ENCODE results near the gene GRAMD4. TPM values are rescaled to one million over a fixed set of nuclear protein-coding genes. Genes with fewer than 3 reads are reported as not detected.

GRAMD4 gene
- polyA plus RNA-seq, 4 donors = 20.5 to 25.2 (median 22.9) TPM

DNA sequence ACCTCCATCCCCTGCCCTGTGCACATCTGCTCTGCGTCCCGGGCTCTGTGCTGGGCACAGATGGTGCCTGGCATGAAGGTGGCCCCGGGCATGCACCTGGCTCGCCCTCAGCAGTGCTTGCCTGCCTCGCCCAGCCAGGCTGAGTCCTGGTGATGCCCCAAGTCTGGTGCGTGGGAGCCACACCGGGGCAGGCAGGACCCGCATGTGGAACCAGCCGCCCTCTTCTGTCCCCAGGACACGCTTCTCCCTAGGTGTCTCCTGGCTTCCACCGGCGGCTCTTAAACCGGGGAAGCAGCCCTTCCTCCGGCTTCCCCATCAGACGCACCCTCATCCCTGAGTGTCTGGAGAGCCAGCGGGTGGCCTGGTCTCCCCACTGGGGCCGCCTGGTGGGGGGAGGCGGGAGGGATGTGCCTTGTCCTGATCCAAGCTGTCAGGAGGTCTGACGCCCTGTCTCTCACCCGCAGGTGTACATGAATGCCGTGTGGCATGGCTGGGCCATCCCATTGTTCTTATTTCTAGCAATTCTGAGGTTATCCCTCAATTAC lies 45.0 kb downstream of the GRAMD4 start:
- no peak for DNase-seq (ENCODE audit: low read depth in 4 of 4, low spot score in 3 of 4)

DNA sequence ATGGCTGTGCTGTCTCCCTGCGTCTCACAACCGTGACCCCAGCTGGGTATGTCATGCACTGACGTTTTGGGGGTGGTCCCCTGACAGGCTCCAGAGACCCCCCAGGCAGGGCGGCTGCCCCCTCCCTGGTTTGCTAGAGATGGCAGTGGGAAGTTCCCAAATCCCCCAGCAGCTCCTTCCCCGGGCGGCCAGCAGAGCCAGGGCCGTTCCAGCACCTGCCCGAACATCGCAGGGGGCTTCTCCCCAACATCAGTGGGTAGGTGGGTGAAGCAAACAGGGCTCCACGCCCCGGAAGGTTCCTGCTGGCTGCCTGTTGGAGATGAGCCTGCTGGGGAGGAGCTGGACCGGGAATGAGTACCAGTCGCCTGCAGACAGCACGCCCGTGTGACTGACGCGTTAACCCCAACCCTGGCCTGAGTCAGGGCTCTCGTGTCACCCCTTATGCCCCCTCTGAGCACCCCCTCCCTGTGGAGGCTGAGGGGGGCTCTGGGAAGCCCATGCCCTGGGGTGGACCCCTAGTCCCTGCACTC lies 45.6 kb downstream of the GRAMD4 start:
- DNase-seq (ENCODE audit: low read depth in 4 of 4, low spot score in 3 of 4) = no peak

- no peak for DNase-seq (ENCODE audit: low read depth in 4 of 4, low spot score in 3 of 4)
Measured at GRCh38 chr22:46666577-46667244, 46.5 kb downstream of the GRAMD4 start.

DNA sequence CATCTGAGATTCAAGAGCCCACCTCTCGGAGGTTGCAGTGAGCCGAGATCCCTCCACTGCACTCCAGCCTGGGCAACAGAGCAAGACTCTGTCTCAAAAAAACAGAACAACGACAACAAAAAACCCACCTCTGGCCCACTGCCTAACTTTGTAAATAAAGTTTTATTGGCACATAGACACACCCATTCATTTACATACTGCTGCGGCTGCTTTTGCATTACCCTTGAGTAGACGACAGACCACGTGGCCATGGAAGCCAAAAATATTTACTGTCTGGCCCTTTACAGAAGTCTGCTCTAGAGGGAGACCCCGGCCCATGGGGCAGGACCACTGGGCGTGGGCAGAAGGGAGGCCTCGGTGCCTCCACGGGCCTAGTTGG lies 47.0 kb downstream of the GRAMD4 start:
- no peak for DNase-seq (ENCODE audit: low read depth in 4 of 4, low spot score in 3 of 4)

DNA sequence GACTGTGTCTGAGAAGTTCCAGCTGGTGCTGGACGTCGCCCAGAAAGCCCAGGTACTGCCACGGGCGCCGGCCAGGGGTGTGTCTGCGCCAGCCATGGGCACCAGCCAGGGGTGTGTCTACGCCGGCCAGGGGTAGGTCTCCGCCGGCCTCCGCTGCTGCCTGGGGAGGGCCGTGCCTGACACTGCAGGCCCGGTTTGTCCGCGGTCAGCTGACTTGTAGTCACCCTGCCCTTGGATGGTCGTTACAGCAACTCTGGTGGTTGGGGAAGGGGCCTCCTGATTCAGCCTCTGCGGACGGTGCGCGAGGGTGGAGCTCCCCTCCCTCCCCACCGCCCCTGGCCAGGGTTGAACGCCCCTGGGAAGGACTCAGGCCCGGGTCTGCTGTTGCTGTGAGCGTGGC lies 47.9 kb downstream of the GRAMD4 start:
- no peak for DNase-seq (ENCODE audit: low read depth in 4 of 4, low spot score in 3 of 4)

DNA sequence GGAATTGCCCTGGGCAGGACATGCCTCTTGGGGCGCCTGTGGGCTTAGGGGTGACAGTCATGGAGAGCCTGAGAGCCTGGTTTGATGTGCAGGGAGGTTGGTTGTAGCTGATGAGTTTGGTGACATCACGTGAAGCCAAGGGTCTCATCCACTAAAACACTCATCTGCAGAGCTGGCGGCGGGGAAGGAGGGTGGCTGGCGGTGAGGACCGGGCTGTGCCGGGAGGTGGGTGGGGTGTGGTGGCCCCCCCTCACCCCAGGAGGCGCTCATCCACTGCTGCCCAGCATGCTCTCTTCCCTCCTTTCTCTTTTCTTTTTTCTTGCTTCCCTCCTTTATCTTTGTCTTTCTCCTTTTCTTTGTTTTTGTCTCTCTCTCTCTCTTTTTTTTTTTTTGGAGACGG lies 49.0 kb downstream of the GRAMD4 start:
- DNase-seq (ENCODE audit: low read depth in 4 of 4, low spot score in 3 of 4) = no peak

GRCh38 chr22:46671824-46672432 lies 51.7 kb downstream of the GRAMD4 start:
- DNase-seq (ENCODE audit: low read depth in 4 of 4, low spot score in 3 of 4) = no peak

DNA sequence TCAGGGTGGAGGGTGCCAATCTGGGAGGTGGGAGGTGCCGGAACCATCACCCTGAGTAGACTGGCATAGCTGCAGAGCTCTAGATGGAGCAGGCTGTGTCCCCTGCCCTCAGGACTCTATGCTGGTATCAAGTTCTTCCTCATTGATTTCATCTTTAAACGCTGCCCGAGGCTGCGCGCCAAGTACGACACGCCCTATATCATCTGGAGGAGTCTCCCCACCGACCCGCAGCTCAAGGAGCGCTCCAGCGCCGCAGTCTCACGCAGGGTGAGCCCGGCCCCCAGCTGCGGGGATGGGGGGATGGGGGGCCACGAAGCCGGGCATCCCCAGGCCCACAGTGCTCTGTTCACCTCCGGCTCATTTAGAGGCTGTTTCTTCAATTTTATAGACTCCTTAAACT lies 52.5 kb downstream of the GRAMD4 start:
- no peak for DNase-seq (ENCODE audit: low read depth in 4 of 4, low spot score in 3 of 4)

- no peak for DNase-seq (ENCODE audit: low read depth in 4 of 4, low spot score in 3 of 4)
Measured at GRCh38 chr22:46673205-46673604, 53.0 kb downstream of the GRAMD4 start.

GRCh38 chr22:46673662-46674236 lies 53.6 kb downstream of the GRAMD4 start:
- DNase-seq (ENCODE audit: low read depth in 4 of 4, low spot score in 3 of 4) = no peak

DNA sequence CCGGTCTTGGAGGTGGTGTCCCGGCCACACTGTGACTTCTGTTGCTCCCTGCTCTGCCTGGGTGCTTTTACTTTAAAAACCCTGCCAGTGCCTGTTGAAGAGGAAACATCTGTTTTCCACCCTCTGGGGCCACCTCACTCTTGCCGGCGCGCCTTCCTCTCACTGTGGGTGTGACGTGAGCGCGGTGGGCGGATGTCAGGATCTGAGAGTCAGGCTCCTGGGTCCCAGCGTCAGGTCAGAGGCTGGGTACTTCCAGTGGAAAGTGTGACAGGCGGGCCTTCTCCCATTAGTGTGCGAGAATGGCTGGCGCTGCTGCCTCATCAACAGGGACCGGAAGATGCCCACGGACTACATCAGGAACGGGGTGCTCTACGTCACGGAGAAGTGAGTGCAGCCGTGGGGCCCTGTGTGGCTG lies 54.2 kb downstream of the GRAMD4 start:
- DNase-seq (ENCODE audit: low read depth in 4 of 4, low spot score in 3 of 4) = no peak

DNA sequence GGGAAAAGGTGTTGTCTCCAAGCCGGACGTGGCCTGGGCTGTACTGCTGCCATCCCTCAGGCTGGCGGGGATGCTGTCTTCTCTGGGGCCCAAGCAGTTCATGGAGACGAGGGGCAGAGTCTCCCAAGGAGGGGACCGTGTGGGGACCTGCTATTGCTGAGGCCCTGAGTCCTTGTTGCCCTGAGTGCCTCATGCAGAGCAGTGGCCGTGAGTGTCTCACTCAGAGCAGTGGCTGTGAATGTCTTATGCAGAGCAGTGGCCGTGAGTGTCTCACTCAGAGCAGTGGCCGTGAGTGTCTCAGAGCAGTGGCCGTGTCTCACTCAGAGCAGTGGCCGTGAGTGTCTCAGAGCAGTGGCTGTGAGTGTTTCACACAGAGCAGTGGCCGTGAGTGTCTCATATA lies 54.7 kb downstream of the GRAMD4 start:
- no peak for DNase-seq (ENCODE audit: low read depth in 4 of 4, low spot score in 3 of 4)

GRCh38 chr22:46675479-46675878 lies 55.3 kb downstream of the GRAMD4 start:
- DNase-seq (ENCODE audit: low read depth in 4 of 4, low spot score in 3 of 4) = no peak

DNA sequence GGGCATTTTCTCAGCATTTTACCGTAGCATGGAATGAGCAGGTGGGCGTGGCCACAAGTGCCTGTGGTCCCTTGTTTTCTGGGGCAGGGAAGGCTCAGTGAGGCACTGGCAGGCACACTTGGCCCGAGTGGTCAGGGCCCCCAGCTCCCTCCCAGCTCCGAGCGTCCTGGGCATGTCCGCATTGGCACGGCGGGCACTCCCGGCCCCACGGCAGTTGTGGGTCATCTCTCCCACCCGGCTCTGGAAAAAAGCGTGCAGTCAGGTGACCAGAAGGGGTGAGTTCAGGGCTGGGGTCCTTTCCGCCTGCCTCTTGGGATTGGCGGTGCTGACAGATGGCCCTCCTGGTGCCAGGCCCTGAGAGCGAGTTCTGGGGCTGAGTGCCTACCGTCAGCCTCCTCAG lies 55.8 kb downstream of the GRAMD4 start:
- DNase-seq (ENCODE audit: low read depth in 4 of 4, low spot score in 3 of 4) = no peak

DNA sequence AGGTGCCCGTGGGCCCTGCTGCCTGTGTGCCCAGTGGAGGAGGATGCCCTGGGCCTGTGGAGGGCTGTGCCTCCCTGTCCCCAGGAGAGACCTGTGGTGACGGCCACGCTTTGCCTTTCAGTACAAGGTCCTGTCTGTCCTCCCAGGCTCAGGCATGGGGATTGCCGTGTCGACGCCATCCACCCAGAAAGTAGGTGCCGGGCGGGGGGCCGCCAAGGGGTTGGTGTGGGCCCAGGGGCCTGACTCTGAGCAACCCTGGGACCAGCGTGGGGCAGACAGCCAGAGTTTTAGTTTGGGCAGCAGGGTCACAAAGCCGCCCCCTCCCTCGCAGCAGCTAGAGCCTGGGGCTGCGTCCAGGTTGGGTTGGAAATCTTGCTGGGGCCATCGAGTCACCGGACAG lies 56.3 kb downstream of the GRAMD4 start:
- no peak for DNase-seq (ENCODE audit: low read depth in 4 of 4, low spot score in 3 of 4)

DNA sequence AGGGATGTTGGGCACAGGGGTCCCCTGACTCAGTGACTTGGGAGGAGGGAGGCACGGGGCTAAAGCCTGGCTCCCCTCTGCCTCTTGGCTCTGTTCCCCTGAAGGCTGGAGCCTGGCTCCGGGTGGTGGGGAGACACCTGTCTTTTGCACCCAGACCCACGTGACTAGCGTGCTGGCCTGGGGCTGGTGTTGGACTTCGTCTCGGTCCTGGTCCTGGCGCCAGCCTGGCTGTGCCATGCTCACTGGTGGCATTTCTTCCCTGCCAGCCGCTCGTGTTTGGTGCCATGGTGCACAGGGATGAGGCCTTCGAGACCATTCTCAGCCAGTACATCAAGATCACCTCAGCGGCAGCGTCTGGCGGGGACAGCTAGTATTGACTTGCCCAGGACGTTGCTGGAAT lies 56.7 kb downstream of the GRAMD4 start:
- DNase-seq (ENCODE audit: low read depth in 4 of 4, low spot score in 3 of 4) = no peak

DNA sequence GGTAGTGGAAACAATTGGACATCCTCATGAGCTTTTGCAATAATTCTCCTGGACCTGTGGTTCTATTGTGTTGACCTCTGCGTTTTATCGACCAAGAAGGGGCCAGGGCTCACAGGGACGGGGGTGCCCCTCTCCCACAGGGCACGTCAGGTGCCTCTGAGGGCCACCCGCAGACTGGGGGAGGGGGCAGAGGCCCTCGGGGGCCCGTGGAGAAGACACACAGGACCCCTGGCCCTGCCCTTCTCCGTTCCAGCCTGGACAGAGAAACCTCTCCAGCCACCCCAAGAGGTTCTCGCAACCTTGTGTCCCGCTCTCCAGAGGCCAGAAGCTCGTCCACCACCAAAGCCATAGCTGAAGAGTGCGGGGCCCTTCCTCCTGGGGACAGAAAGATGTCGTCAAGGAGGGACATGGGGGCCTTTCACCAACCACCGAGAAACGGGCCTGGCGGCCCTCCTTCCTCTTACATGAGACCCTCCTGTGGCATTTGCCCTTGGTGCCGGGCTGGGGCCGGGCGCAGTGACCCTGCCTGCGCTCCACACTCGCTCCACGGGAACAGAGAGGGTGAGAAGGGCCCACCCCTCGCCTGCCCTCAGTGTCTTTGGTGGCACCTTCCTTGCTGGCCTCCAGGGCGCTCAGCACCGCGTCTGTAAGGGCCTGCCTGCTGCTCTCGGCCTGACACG lies 57.3 kb downstream of the GRAMD4 start:
- DNase-seq (ENCODE audit: low read depth in 4 of 4, low spot score in 3 of 4) = no peak

GRCh38 chr22:46678003-46678657 lies 57.9 kb downstream of the GRAMD4 start:
- DNase-seq (ENCODE audit: low read depth in 4 of 4, low spot score in 3 of 4) = no peak

- no peak for DNase-seq (ENCODE audit: low read depth in 4 of 4, low spot score in 3 of 4)
Measured at GRCh38 chr22:46678785-46679700, 58.9 kb downstream of the GRAMD4 start.
